Endothelial cell (in vitro differentiated cells): Measurements from ENCODE around the gene CWF19L1. TPM values are rescaled to one million over a fixed set of nuclear protein-coding genes. Genes with fewer than 3 reads are reported as not detected.

ENCODE experiments used
- DNase-seq: peaks from one replicate; pipeline ENCODE4 v3.0.0; 2021; ENCODE audit warnings: low spot score
- H3K27ac Mint-ChIP-seq: one replicate; pipeline ENCODE4 v1.8.0; 2021; ENCODE audit warnings: mixed read lengths, inconsistent platforms; ENCODE audit not compliant: unreplicated experiment
- H3K27me3 Mint-ChIP-seq: one replicate; pipeline ENCODE4 v1.8.0; 2021; ENCODE audit warnings: mild to moderate bottlenecking, moderate library complexity, mixed read lengths, inconsistent platforms; ENCODE audit not compliant: unreplicated experiment
- H3K36me3 Mint-ChIP-seq: one replicate; pipeline ENCODE4 v1.8.0; 2021; ENCODE audit warnings: mild to moderate bottlenecking, low read depth, mixed read lengths, inconsistent platforms; ENCODE audit not compliant: unreplicated experiment
- H3K4me1 Mint-ChIP-seq: one replicate; pipeline ENCODE4 v1.8.0; 2021; ENCODE audit warnings: mild to moderate bottlenecking, mixed read lengths, inconsistent platforms; ENCODE audit not compliant: unreplicated experiment
- H3K4me3 Mint-ChIP-seq: one replicate; pipeline ENCODE4 v1.8.0; 2021; ENCODE audit warnings: mild to moderate bottlenecking, mixed read lengths, inconsistent platforms; ENCODE audit not compliant: unreplicated experiment
- H3K9me3 Mint-ChIP-seq: one replicate; pipeline ENCODE4 v1.8.0; 2021; ENCODE audit warnings: mixed read lengths, inconsistent platforms; ENCODE audit not compliant: unreplicated experiment
- CTCF ChIP-seq: fragments of 200-600 bp; sonication (generic); IDR thresholded peaks from one replicate; pipeline ENCODE4 v1.5.0; 2021; ENCODE audit warnings: antibody characterized with exemption; ENCODE audit not compliant: unreplicated experiment
- total RNA-seq: library from RNA; stranded (reverse); fragmentation: NEBNext Ultra II Directional; extraction: Animal tissue kit (Norgen Biotek cat#: 25700); gene quantifications from one replicate; pipeline ENCODE4 v1.2.1, GENCODE V29; 2021; ENCODE audit not compliant: unreplicated experiment

The CWF19L1 gene
- total RNA-seq, 1 donor from 2014 or later, result 24.7 TPM

DNA sequence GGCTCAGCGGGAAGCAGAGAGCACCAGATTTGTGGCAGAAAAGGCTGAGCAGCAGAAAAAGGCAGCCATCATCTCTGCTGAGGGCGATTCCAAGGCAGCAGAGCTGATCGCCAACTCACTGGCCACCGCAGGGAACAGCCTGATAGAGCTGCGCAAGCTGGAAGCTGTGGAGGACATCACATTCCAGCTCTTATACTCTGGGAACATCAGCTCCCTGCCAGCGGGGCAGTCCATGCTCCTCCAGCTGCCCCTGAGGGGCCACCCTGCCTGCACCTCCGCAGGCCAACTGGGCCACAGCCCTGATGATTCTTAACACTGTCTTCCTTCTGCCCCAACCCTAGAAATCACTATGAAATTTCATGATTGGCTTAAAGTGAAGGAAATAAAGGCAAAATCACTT lies 18.6 kb downstream of the CWF19L1 start:
- Mint-ChIP-seq H3K4me3 (no peak overlapping the region), H3K4me1 (no peaks in the 10 kb centered on the region), H3K27ac (no peak overlapping the region), H3K27me3 (no peaks in the 10 kb centered on the region), H3K36me3 (peaks cover 27% of the 10 kb centered on the region), H3K9me3 (no peaks in the 10 kb centered on the region)
- no peak for TF ChIP-seq CTCF
- DNase-seq, result no peak

GRCh38 chr10:100245484-100246220 lies 21.8 kb downstream of the CWF19L1 start:
- Mint-ChIP-seq H3K9me3 (no peaks in the 10 kb centered on the region), H3K4me1 (no peaks in the 10 kb centered on the region), H3K27me3 (no peaks in the 10 kb centered on the region), H3K36me3 (peaks cover 31% of the 10 kb centered on the region), H3K4me3 (no peak overlapping the region), H3K27ac (no peak overlapping the region)
- TF ChIP-seq CTCF, result no peak
- no peak for DNase-seq

DNA sequence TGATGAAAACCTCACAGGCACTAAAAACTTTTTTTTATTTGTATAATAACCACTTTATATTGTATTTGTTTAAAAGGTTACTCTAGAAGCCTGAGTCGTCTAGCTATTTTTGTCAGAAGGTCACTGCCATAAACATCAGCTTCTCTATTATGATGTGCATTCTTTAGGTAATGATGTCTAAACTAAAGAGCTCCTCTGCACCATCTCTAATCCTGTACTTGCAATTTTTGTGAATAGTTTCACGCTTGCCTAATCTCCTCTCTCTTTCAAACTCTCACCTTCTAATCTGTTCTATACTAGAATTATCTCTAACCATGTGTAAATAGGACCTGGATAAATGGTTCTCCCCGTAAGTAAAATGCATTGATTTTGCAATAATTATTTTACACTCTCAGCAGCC lies 27.6 kb downstream of the CWF19L1 start:
- DNase-seq, result no peak
- peaks cover 21% of the 10 kb centered on the region for H3K36me3 Mint-ChIP-seq
- no peak overlapping the region for H3K27ac Mint-ChIP-seq
- H3K27me3 Mint-ChIP-seq, result peaks cover 1% of the 10 kb centered on the region
- TF ChIP-seq CTCF, result no peak
- no peaks in the 10 kb centered on the region for H3K4me1 Mint-ChIP-seq
- no peak overlapping the region for H3K4me3 Mint-ChIP-seq
- no peaks in the 10 kb centered on the region for H3K9me3 Mint-ChIP-seq

DNA sequence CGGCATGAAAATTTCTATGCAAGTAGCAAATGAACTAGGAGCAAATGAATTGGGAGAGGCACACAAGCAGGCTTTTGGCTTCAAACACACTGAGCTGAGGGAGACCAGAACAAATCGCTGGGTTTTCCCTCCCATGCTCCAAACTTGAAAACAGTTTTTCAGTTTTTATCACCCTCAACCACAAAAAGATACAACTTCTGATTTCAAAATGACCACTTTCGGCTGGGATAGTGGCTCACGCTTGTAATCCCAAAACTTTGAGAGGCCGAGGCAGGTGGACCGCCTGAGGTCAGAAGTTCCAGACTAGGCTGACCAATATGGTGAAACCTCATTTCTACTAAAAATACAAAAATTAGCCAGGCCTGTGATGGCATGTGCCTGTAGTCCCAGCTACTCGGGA lies 29.0 kb downstream of the CWF19L1 start:
- peaks cover 24% of the 10 kb centered on the region for H3K36me3 Mint-ChIP-seq

More for the DNA sequence above, 29.0 kb downstream of the CWF19L1 start:
- H3K4me3 Mint-ChIP-seq, result no peak overlapping the region
- H3K27ac Mint-ChIP-seq, result no peak overlapping the region
- TF ChIP-seq CTCF, result no peak
- DNase-seq, result no peak
- H3K27me3 Mint-ChIP-seq, result peaks cover 1% of the 10 kb centered on the region
- H3K9me3 Mint-ChIP-seq, result no peaks in the 10 kb centered on the region
- H3K4me1 Mint-ChIP-seq, result no peaks in the 10 kb centered on the region
